ENCODE results near the gene SRPK3.

SRPK3 gene

DNA sequence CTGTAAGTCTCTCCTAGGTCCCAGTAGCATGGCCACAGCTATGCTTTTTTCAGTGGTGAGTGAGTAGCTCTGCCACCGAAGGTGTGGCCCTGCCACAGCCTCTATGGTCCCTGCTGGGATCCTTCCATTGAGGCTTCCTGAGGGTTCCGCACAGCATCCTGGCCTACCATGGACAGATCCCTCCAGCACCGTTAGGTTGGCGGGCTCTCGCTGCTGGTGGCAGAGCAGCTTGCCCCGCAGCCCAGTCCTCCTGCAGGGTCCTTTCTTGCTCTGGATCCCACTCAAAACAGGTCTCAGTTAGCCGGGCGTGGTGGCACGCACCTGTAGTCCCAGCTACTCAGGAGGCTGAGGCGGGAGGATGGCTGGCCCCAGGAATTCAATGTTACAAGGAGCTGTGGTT is 51.9 kb downstream of the SRPK3 start:
- peaks cover 0 to 17% (median 8%) of the 10 kb centered on the region in 3 experiments for H3K27me3 ChIP-seq (ENCODE audit: control insufficient read depth in 3 of 3, insufficient read depth in 3 of 3, low read depth in 1 of 3, low read length in 3 of 3)
- no peak overlapping the region for H3K4ac ChIP-seq (ENCODE audit: low read length)
- H4K91ac ChIP-seq (ENCODE audit: low read depth, low read length, poor library complexity), result no peak overlapping the region
- no peak overlapping the region for H3K9ac ChIP-seq (ENCODE audit: low read depth, low read length, poor library complexity)
- no peak overlapping the region for H3K27ac ChIP-seq (replicated peaks; ENCODE audit: low read length)
- H3K4me1 ChIP-seq (ENCODE audit: control insufficient read depth in 2 of 2, insufficient read depth in 1 of 2, low read depth in 1 of 2, low read length in 2 of 2), result peaks cover 5 to 6% of the 10 kb centered on the region in 2 donors
- H2BK120ac ChIP-seq (ENCODE audit: low read depth, low read length), result no peak overlapping the region
- H2AFZ ChIP-seq (ENCODE audit: low read length), result no peak overlapping the region
- no peak overlapping the region for H2AK5ac ChIP-seq (ENCODE audit: low read depth, low read length)
- peaks cover 0 to 5% of the 10 kb centered on the region in 2 donors for H3K36me3 ChIP-seq (replicated peaks in 1 of 2; ENCODE audit: control insufficient read depth in 2 of 2, insufficient read depth in 2 of 2, low read length in 2 of 2)
- WGBS, 2 donors (ENCODE audit: extremely low coverage in 2 of 2, insufficient read length in 2 of 2, insufficient replicate concordance in 1 of 2), result no CpG with 5 or more reads among the region's 10 CpGs
- no peak overlapping the region for H2BK5ac ChIP-seq (ENCODE audit: low read length)
- no peak overlapping the region for H2BK12ac ChIP-seq (ENCODE audit: low read length)
- DNase-seq (ENCODE audit: low spot score), result no peak
- H3K4me3 ChIP-seq (ENCODE audit: low read length in 2 of 2), result no peak overlapping the region
- no peaks in the 10 kb centered on the region for H3K9me3 ChIP-seq (replicated peaks in 1 of 2; ENCODE audit: control insufficient read depth in 2 of 2, insufficient read depth in 1 of 2, low read depth in 1 of 2, low read length in 2 of 2)
- no peaks in the 10 kb centered on the region for H3K79me1 ChIP-seq (ENCODE audit: low read depth, low read length)
- H2BK15ac ChIP-seq (ENCODE audit: low read length), result no peak overlapping the region
- H3K4me2 ChIP-seq (ENCODE audit: insufficient read depth, low read length, poor library complexity, severe bottlenecking), result no peak overlapping the region
- no peak overlapping the region for H3K18ac ChIP-seq (ENCODE audit: low read length)
- no peak overlapping the region for H4K8ac ChIP-seq (ENCODE audit: low read depth, low read length)
- no peak overlapping the region for H3K23ac ChIP-seq (ENCODE audit: low read depth, low read length, poor library complexity)
- H3K14ac ChIP-seq (ENCODE audit: low read length), result no peak overlapping the region

Measured in neuronal stem cell (in vitro differentiated cells).